Sigmoid colon (tissue), 7 donors: Measurements from ENCODE around the gene RASAL1. TPM values are rescaled to one million over a fixed set of nuclear protein-coding genes. Genes with fewer than 3 reads are reported as not detected.

Experiments
- DNase-seq: peaks from one replicate; pipeline ENCODE4 v3.0.0-alpha.2; 2019
- H3K27ac ChIP-seq, 4 donors: fragments of 200-600 bp; sonication (generic); one replicate each; pipeline ENCODE4 v1.5.1; 2016 to 2019; ENCODE audit warnings: mild to moderate bottlenecking in 1 of 4
- H3K27me3 ChIP-seq, 3 donors: fragments of 200-600 bp; sonication (generic); one replicate each; pipeline ENCODE4 v1.5.1; 2019; ENCODE audit warnings: mild to moderate bottlenecking in 1 of 3
- H3K36me3 ChIP-seq, 4 donors: fragments of 200-600 bp; sonication (generic); one replicate each; pipeline ENCODE4 v1.5.1; 2016 to 2019
- H3K4me1 ChIP-seq, 4 donors: fragments of 200-600 bp; sonication (generic); one replicate each; pipeline ENCODE4 v1.5.1; 2017 to 2019
- H3K4me3 ChIP-seq, 4 donors: fragments of 200-600 bp; sonication (generic); one replicate each; pipeline ENCODE4 v1.5.1; 2017 to 2019; ENCODE audit warnings: mild to moderate bottlenecking in 2 of 4, moderate library complexity in 1 of 4
- H3K9me3 ChIP-seq, 4 donors: fragments of 200-600 bp in 3 of 4; sonication (generic) in 3 of 4; one replicate each; pipeline versions ENCODE4 v1.5.1 to v1.6.1; 2013 to 2019
- EP300 ChIP-seq, 4 donors: sonication (generic); formaldehyde crosslinking; IDR thresholded peaks; one replicate each; pipeline ENCODE4 v1.6.1; 2017; ENCODE audit warnings: antibody characterized with exemption in 4 of 4
- POLR2A ChIP-seq, 2 donors: fragments of 450-650 bp; IDR thresholded peaks; one replicate each; pipeline ENCODE4 v1.6.1; 2016; ENCODE audit warnings: antibody characterized with exemption in 2 of 2, mild to moderate bottlenecking in 2 of 2, moderate library complexity in 2 of 2
- POLR2AphosphoS5 ChIP-seq, 4 donors: sonication (generic); formaldehyde crosslinking; IDR thresholded peaks; one replicate each; pipeline ENCODE4 v1.6.1; 2017; ENCODE audit warnings: antibody characterized with exemption in 4 of 4
- WGBS, 2 donors: extraction: QIAGEN DNeasy Blood & Tissue Kit; methylation state at CpG; one replicate each; pipeline ENCODE4 v1.1.7; 2013; 5-methylcytosine and 5-hydroxymethylcytosine counted together
- intact Hi-C: fragments of 100-400 bp; cut with DNase I; formaldehyde crosslinking; loops from one replicate; pipeline ENCODE4 v1.15.1; 2023
- polyA plus RNA-seq, 3 donors: library from polyadenylated mRNA; stranded (reverse); fragments of 200-250 nt; gene quantifications; one replicate each; pipeline ENCODE4 v1.2.3, GENCODE V29; 2013
- total RNA-seq, 4 donors: library from RNA; depleted of rRNA; stranded (reverse); fragments of >200 nt; gene quantifications; one replicate each; pipeline ENCODE4 v1.1.0, GENCODE V29; 2016
- TF ChIP-seq, protein P1 (sequence below), 4 experiments: fragments of 450-650 bp in 3 of 4; fragments of 200-600 bp in 1 of 4; IDR thresholded peaks; one replicate each; pipeline ENCODE4 v1.5.1; 2016 to 2019; ENCODE audit warnings: antibody characterized with exemption in 4 of 4, mild to moderate bottlenecking in 3 of 4, moderate library complexity in 2 of 4
- donor health status: healthy with polysubstance abuse.
- donor health status: Bipolar disorder and iron deficiency.
- donor health status: healthy.

The RASAL1 gene
- total and polyA plus RNA-seq, 7 donors = under 0.01 to 10.5 (median 3.0) TPM; not detected in 2

- Histone ChIP-seq H3K4me3 (no peak overlapping the region), H3K36me3 (no peaks in the 10 kb centered on the region), H3K27me3 (peaks cover 2 to 60% (median 18%) of the 10 kb centered on the region in 3 donors), H3K27ac (no peak overlapping the region), H3K4me1 (no peaks in the 10 kb centered on the region), H3K9me3 (no peaks in the 10 kb centered on the region)
- WGBS, 2 donors = 58 to 75% methylated on average over 18 of the region's 18 CpGs
- TF ChIP-seq, protein P1, sequence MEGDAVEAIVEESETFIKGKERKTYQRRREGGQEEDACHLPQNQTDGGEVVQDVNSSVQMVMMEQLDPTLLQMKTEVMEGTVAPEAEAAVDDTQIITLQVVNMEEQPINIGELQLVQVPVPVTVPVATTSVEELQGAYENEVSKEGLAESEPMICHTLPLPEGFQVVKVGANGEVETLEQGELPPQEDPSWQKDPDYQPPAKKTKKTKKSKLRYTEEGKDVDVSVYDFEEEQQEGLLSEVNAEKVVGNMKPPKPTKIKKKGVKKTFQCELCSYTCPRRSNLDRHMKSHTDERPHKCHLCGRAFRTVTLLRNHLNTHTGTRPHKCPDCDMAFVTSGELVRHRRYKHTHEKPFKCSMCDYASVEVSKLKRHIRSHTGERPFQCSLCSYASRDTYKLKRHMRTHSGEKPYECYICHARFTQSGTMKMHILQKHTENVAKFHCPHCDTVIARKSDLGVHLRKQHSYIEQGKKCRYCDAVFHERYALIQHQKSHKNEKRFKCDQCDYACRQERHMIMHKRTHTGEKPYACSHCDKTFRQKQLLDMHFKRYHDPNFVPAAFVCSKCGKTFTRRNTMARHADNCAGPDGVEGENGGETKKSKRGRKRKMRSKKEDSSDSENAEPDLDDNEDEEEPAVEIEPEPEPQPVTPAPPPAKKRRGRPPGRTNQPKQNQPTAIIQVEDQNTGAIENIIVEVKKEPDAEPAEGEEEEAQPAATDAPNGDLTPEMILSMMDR (IDR thresholded peaks at IDR 0.05) = no peak
- no peak for TF ChIP-seq EP300 (IDR thresholded peaks at IDR 0.05)
- no peak for TF ChIP-seq POLR2A (IDR thresholded peaks at IDR 0.05)
- no peak for TF ChIP-seq POLR2AphosphoS5 (IDR thresholded peaks at IDR 0.05)
- intact Hi-C loops = no loop called here
- no peak for DNase-seq
Observed at GRCh38 chr12:113130457-113131135, 5.0 kb downstream of the RASAL1 start.

DNA sequence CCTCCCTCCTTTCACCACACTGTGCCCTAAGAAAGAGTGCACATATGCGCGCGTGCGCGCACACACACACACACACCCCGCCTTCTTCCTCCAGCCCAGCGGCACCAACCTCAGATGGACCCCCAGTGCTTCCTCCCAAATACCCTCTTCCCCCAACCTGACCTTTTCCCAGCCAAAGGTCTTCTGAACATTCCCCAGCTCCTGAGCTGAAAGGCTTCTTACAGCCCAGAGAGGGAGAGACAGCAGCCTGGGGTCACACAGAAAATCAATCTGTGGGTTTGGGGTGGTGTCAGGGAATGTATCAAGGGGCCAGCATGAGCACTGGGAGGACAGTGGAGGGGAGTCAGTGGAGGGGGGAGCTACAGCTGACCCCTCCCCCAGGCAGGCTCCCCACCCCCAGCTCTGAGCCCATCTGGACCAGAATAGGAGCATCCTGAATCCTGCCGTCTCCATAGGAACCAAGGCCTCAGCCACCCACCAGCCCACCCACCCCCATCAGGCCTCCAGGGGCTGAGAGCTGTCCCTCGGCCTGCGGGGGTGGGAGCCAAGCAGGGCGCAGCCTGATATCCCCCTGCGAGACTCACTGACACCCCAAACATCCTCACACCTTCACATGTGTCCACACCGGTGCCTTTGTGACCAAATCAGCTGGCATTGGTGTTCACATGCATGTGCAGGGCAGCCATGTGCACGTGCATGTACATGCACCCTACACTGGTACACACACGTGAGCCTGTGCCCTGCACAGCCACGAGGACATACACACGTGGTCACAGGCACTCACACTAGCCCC lies 5.7 kb downstream of the RASAL1 start:
- no peak for DNase-seq
- TF ChIP-seq, protein P1 (IDR thresholded peaks at IDR 0.05) = no peak
- TF ChIP-seq POLR2A (IDR thresholded peaks at IDR 0.05) = no peak
- TF ChIP-seq POLR2AphosphoS5 (IDR thresholded peaks at IDR 0.05) = no peak
- TF ChIP-seq EP300 (IDR thresholded peaks at IDR 0.05) = no peak
- Histone ChIP-seq H3K4me3 (no peak overlapping the region), H3K4me1 (no peaks in the 10 kb centered on the region), H3K27ac (no peak overlapping the region), H3K36me3 (no peaks in the 10 kb centered on the region), H3K9me3 (no peaks in the 10 kb centered on the region), H3K27me3 (peaks cover 0 to 53% (median 10%) of the 10 kb centered on the region in 3 donors)
- WGBS, 2 donors = 75 to 84% methylated on average over 17 of the region's 17 CpGs
- intact Hi-C loops = no loop called here

- TF ChIP-seq POLR2A (IDR thresholded peaks at IDR 0.05) = no peak
- no peak for TF ChIP-seq EP300 (IDR thresholded peaks at IDR 0.05)
- TF ChIP-seq POLR2AphosphoS5 (IDR thresholded peaks at IDR 0.05) = no peak
- 63 to 71% methylated on average over 9 of the region's 9 CpGs for WGBS, 2 donors
- H3K4me3 ChIP-seq = no peak overlapping the region
- no peaks in the 10 kb centered on the region for H3K4me1 ChIP-seq
- no peaks in the 10 kb centered on the region for H3K9me3 ChIP-seq
- DNase-seq = no peak
- H3K27me3 ChIP-seq = peaks cover 0 to 44% (median 2%) of the 10 kb centered on the region in 3 donors
- intact Hi-C loops = no loop called here
- H3K36me3 ChIP-seq = no peaks in the 10 kb centered on the region
- H3K27ac ChIP-seq = no peak overlapping the region
Observed at GRCh38 chr12:113128802-113129663, 6.5 kb downstream of the RASAL1 start.

GRCh38 chr12:113127791-113128199 lies 7.8 kb downstream of the RASAL1 start:
- H3K4me3 ChIP-seq = no peak overlapping the region
- H3K27me3 ChIP-seq = peaks cover 0 to 32% (median 0%) of the 10 kb centered on the region in 3 donors
- no peaks in the 10 kb centered on the region for H3K4me1 ChIP-seq
- H3K9me3 ChIP-seq = peaks cover 0 to 3% (median 0%) of the 10 kb centered on the region in 4 donors
- H3K36me3 ChIP-seq = no peaks in the 10 kb centered on the region
- TF ChIP-seq EP300 (IDR thresholded peaks at IDR 0.05) = no peak
- TF ChIP-seq POLR2A (IDR thresholded peaks at IDR 0.05) = no peak
- TF ChIP-seq POLR2AphosphoS5 (IDR thresholded peaks at IDR 0.05) = no peak
- TF ChIP-seq, protein P1 (IDR thresholded peaks at IDR 0.05) = no peak
- no peak for DNase-seq
- intact Hi-C loops = no loop called here
- 47 to 64% methylated on average over 15 of the region's 15 CpGs for WGBS, 2 donors
- H3K27ac ChIP-seq = no peak overlapping the region
